SJCRH30 (cell line): Measurements from ENCODE around the gene OR2T12. TPM values are rescaled to one million over a fixed set of nuclear protein-coding genes. Genes with fewer than 3 reads are reported as not detected.
"Not testable (repeated sequence)": the region's sequence is repeated elsewhere in the genome, so short reads cannot be mapped to it uniquely, and the experiment has no call there.

Source experiments
- DNase-seq, 2 experiments: peaks; one replicate each; pipeline ENCODE4 v3.0.0-alpha.2; 2015 to 2020
- H3K27ac ChIP-seq: fragments of 250-450 bp; sonication (Bioruptor Pico); 2 replicates; pipeline ENCODE4 v1.5.1; 2020; ENCODE audit warnings: mild to moderate bottlenecking, moderate library complexity
- H3K27me3 ChIP-seq: fragments of 250-450 bp; sonication (Bioruptor Pico); 2 replicates; pipeline ENCODE4 v1.5.1; 2020; ENCODE audit warnings: mild to moderate bottlenecking, moderate library complexity
- H3K36me3 ChIP-seq: fragments of 250-450 bp; sonication (Bioruptor Pico); 2 replicates; pipeline ENCODE4 v1.5.1; 2020; ENCODE audit warnings: mild to moderate bottlenecking, moderate library complexity
- H3K4me1 ChIP-seq: fragments of 250-450 bp; sonication (Bioruptor Pico); 2 replicates; pipeline ENCODE4 v1.5.1; 2020; ENCODE audit warnings: mild to moderate bottlenecking, moderate library complexity
- H3K4me3 ChIP-seq: fragments of 250-450 bp; sonication (Bioruptor Pico); 2 replicates; pipeline ENCODE4 v1.5.1; 2020; ENCODE audit warnings: mild to moderate bottlenecking, moderate library complexity
- H3K9me3 ChIP-seq: fragments of 250-450 bp; sonication (Bioruptor Pico); replicated peaks from 2 replicates; pipeline ENCODE4 v1.5.1; 2020; ENCODE audit warnings: mild to moderate bottlenecking, moderate library complexity
- total RNA-seq: library from RNA; depleted of rRNA; stranded (reverse); fragments of >200 nt; shearing (Covaris generic); gene quantifications from 2 replicates; pipeline ENCODE4 v1.2.3, GENCODE V29; 2014; rRNA removed

Gene OR2T12, protein sequence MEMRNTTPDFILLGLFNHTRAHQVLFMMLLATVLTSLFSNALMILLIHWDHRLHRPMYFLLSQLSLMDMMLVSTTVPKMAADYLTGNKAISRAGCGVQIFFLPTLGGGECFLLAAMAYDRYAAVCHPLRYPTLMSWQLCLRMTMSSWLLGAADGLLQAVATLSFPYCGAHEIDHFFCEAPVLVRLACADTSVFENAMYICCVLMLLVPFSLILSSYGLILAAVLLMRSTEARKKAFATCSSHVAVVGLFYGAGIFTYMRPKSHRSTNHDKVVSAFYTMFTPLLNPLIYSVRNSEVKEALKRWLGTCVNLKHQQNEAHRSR
- 0.02 TPM in 1 of 2 replicates, not detected in the other for total RNA-seq

- no peak within 1 kb of the TSS for H3K27ac ChIP-seq
- DNase-seq, result no peak
- no peaks in the 10 kb centered on the region for H3K9me3 ChIP-seq
- no peaks in the 10 kb centered on the region for H3K36me3 ChIP-seq
- no peak within 1 kb of the TSS for H3K4me3 ChIP-seq
- no peaks in the 10 kb centered on the region for H3K27me3 ChIP-seq
- H3K4me1 ChIP-seq, result no peaks in the 10 kb centered on the region
Observed at GRCh38 chr1:248303324-248303723, at the start of gene OR2T12. Gene OR2T12 (minus strand): TSS chr1:248303424. CDS start chr1:248295578, 7,846 bp downstream.

DNA sequence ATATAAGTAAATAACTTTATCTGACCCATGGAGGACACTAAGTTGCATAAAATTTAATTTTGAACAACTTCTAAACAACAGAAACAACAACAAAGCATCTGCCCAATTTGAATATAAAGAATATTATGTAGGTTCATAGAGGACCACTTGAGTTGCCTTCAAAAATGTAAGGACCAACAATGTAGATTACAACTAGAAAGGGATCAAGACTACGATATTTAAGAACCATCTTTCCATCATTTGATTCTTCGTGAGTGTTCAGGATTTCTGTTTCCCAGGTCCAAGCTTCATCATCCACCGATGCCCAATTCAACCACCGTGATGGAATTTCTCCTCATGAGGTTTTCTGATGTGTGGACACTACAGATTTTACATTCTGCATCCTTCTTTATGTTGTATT, 45.3 kb upstream of the OR2T12 start, which contains the start of gene OR14C36:
Gene OR14C36 (plus strand): TSS at position 301 of the 400 bp plus-strand sequence. CDS start 0 bp downstream, at position 301.
- DNase-seq, result no peak
- Histone ChIP-seq H3K27ac (no peak within 1 kb of the TSS), H3K27me3 (no peaks in the 10 kb centered on the region), H3K4me3 (no peak within 1 kb of the TSS), H3K36me3 (no peaks in the 10 kb centered on the region), H3K4me1 (no peaks in the 10 kb centered on the region), H3K9me3 (no peaks in the 10 kb centered on the region)

DNA sequence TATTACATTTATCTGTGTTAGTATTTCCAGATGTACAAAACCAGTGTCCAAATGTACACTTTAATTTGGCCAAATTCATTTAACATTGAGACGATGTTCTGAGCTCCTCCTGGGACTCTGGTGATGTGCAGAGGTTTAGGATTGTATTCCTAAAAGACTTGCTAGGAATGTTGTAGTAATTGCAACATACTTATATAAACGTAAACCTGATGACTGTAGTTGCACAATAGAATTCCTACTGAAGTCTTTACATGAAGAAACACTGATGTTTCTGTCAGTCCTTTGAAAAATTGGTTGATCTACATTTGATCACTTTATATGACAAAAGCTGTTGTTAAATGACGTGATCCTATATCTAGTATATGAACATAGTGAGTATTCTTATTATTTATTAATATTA, 40.2 kb upstream of the OR2T12 start:
- no peak for DNase-seq
- no peak overlapping the region for H3K27ac ChIP-seq
- no peaks in the 10 kb centered on the region for H3K4me1 ChIP-seq
- no peaks in the 10 kb centered on the region for H3K27me3 ChIP-seq
- no peaks in the 10 kb centered on the region for H3K36me3 ChIP-seq
- no peak overlapping the region for H3K4me3 ChIP-seq
- no peaks in the 10 kb centered on the region for H3K9me3 ChIP-seq

- Histone ChIP-seq H3K9me3 (no peaks in the 10 kb centered on the region), H3K36me3 (no peaks in the 10 kb centered on the region), H3K4me1 (no peaks in the 10 kb centered on the region), H3K4me3 (no peak within 1 kb of the TSS), H3K27ac (no peak within 1 kb of the TSS), H3K27me3 (no peaks in the 10 kb centered on the region)
- DNase-seq, result no peak
Observed at GRCh38 chr1:248324468-248324867, 21.2 kb upstream of the OR2T12 start, which contains the start of gene OR2M7. Gene OR2M7 (minus strand): TSS chr1:248324568. CDS start chr1:248324568, 0 bp downstream.

GRCh38 chr1:248316796-248317195, 13.6 kb upstream of the OR2T12 start:
- no peak for DNase-seq
- Histone ChIP-seq H3K27ac (no peak overlapping the region), H3K27me3 (no peaks in the 10 kb centered on the region), H3K9me3 (no peaks in the 10 kb centered on the region), H3K4me1 (no peaks in the 10 kb centered on the region), H3K4me3 (no peak overlapping the region), H3K36me3 (no peaks in the 10 kb centered on the region)

GRCh38 chr1:248306740-248307139, 3.5 kb upstream of the OR2T12 start:
- H3K4me1 ChIP-seq, H3K27me3 ChIP-seq, H3K9me3 ChIP-seq, H3K36me3 ChIP-seq, DNase-seq, H3K4me3 ChIP-seq, H3K27ac ChIP-seq: not testable (repeated sequence)

DNA sequence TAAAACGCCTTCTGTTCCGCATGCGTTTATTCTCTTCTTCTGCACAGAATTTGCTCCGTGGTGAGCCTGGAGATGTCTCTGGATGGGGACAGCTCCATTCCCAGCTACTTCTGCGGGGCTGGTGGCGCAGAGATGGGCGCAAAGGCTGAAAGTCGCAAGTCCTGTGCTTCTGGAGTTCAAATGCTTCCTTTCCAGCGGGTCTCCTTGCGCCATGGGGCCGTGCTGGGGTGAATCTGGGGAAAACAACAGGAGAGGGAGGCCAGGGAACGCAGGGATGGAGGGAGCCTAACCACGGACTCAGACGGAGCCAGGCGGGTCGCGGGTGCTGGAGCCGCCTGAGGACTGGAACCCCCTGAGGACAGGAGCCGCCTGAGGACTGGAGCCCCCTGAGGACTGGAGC, 2.9 kb upstream of the OR2T12 start:
- Histone ChIP-seq H3K27ac (no peak overlapping the region), H3K36me3 (no peaks in the 10 kb centered on the region), H3K27me3 (no peaks in the 10 kb centered on the region), H3K9me3 (no peaks in the 10 kb centered on the region), H3K4me1 (no peaks in the 10 kb centered on the region), H3K4me3 (no peak overlapping the region)
- no peak for DNase-seq

DNA sequence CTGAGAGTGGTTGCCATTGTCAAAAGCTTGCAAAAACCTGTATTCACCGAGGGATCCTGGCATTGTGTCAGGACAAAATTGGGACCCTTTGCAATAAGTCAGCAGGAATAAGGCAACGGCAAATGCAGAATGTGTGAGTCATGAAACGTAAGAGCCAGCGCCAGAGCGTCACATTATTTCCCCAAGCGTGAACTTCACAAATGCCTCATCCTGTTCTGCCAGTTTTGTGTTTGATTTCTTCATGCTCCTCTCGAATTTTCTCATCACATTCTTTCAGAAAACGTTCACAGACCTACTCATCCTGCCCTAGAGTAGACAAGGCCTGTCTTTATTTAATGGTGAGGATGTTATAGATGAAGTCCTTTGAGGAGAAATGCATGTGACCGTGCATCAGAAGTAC, 2.4 kb upstream of the OR2T12 start:
- not testable (repeated sequence) for H3K4me1 ChIP-seq, DNase-seq, H3K4me3 ChIP-seq

GRCh38 chr1:248288391-248288790, 14.8 kb downstream of the OR2T12 start:
- Histone ChIP-seq H3K27ac (no peak overlapping the region), H3K27me3 (no peaks in the 10 kb centered on the region), H3K4me1 (no peaks in the 10 kb centered on the region), H3K9me3 (no peaks in the 10 kb centered on the region), H3K4me3 (no peak overlapping the region), H3K36me3 (no peaks in the 10 kb centered on the region)
- no peak for DNase-seq

More for the DNA sequence above, 2.4 kb upstream of the OR2T12 start:
- not testable (repeated sequence) for H3K27ac ChIP-seq, H3K36me3 ChIP-seq, H3K27me3 ChIP-seq, H3K9me3 ChIP-seq

GRCh38 chr1:248277876-248278275, 25.3 kb downstream of the OR2T12 start, which contains the start of gene OR2T33:
Gene OR2T33 (minus strand): TSS chr1:248277976. CDS start chr1:248273814, 4,162 bp downstream.
- no peaks in the 10 kb centered on the region for H3K36me3 ChIP-seq
- DNase-seq, result no peak
- H3K4me1 ChIP-seq, result no peaks in the 10 kb centered on the region
- H3K27me3 ChIP-seq, result no peaks in the 10 kb centered on the region
- no peaks in the 10 kb centered on the region for H3K9me3 ChIP-seq
- no peak within 1 kb of the TSS for H3K27ac ChIP-seq
- no peak within 1 kb of the TSS for H3K4me3 ChIP-seq

DNA sequence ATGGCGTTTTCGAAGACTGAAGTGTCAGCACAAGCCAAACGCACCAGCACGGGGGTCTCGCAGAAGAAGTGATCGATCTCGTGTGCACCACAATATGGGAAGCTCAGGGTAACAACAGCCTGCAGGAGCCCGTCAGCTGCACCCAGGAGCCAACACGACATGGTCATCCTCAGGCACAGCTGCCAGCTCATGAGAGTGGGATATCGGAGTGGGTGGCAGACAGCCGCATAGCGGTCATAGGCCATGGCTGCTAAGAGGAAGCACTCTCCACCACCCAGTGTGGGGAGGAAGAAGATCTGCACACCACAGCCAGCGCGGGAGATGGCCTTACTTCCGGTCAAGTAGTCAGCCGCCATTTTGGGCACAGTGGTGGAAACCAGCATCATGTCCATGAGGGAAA, 30.0 kb downstream of the OR2T12 start:
- not testable (repeated sequence) for DNase-seq, H3K4me1 ChIP-seq, H3K4me3 ChIP-seq, H3K36me3 ChIP-seq, H3K27me3 ChIP-seq, H3K27ac ChIP-seq, H3K9me3 ChIP-seq

GRCh38 chr1:248268178-248268577, 35.0 kb downstream of the OR2T12 start:
- no peak for DNase-seq
- no peaks in the 10 kb centered on the region for H3K36me3 ChIP-seq
- H3K4me1 ChIP-seq, result no peaks in the 10 kb centered on the region
- H3K9me3 ChIP-seq, result no peaks in the 10 kb centered on the region
- H3K4me3 ChIP-seq, result no peak overlapping the region
- no peak overlapping the region for H3K27ac ChIP-seq
- H3K27me3 ChIP-seq, result no peaks in the 10 kb centered on the region

- H3K36me3 ChIP-seq, H3K9me3 ChIP-seq, H3K4me1 ChIP-seq, H3K27ac ChIP-seq, DNase-seq, H3K27me3 ChIP-seq, H3K4me3 ChIP-seq: not testable (repeated sequence)
Observed at GRCh38 chr1:248259309-248259708, 43.9 kb downstream of the OR2T12 start.

GRCh38 chr1:248243204-248243603, 60.0 kb downstream of the OR2T12 start:
- H3K27ac ChIP-seq, result no peak overlapping the region
- H3K27me3 ChIP-seq, result no peaks in the 10 kb centered on the region
- no peaks in the 10 kb centered on the region for H3K4me1 ChIP-seq
- DNase-seq, result peak; percentile 33 to 59
- no peak overlapping the region for H3K4me3 ChIP-seq
- no peaks in the 10 kb centered on the region for H3K9me3 ChIP-seq
- no peaks in the 10 kb centered on the region for H3K36me3 ChIP-seq
